ENCODE results near the gene PRKCZ.

Gene PRKCZ

GRCh38 chr1:2029561-2029960 lies 20.6 kb upstream of the PRKCZ start:
- Mint-ChIP-seq H3K4me1 (no peaks in the 10 kb centered on the region), H3K36me3 (ENCODE audit: insufficient read depth) (peaks cover 2% of the 10 kb centered on the region), H3K4me3 (no peak overlapping the region), H3K27me3 (peaks cover 10% of the 10 kb centered on the region), H3K9me3 (no peaks in the 10 kb centered on the region), H3K27ac (ENCODE audit: low read depth) (no peak overlapping the region)
- DNase-seq (ENCODE audit: low spot score in 2 of 2) (no peak), ATAC-seq (replicated peaks; ENCODE audit: extremely low read depth, poor library complexity, severe bottlenecking) (no peak)

- no peak overlapping the region for H3K27ac Mint-ChIP-seq (ENCODE audit: low read depth)
- H3K9me3 Mint-ChIP-seq: no peaks in the 10 kb centered on the region
- ATAC-seq (replicated peaks; ENCODE audit: extremely low read depth, poor library complexity, severe bottlenecking): no peak
Observed at GRCh38 chr1:2030076-2030871, 19.9 kb upstream of the PRKCZ start.

GRCh38 chr1:2031546-2032540 lies 18.4 kb upstream of the PRKCZ start:
- DNase-seq (ENCODE audit: low spot score in 2 of 2) (no peak), ATAC-seq (replicated peaks; ENCODE audit: extremely low read depth, poor library complexity, severe bottlenecking) (no peak)
- Mint-ChIP-seq H3K9me3 (no peaks in the 10 kb centered on the region), H3K4me1 (no peaks in the 10 kb centered on the region), H3K4me3 (no peak overlapping the region), H3K36me3 (ENCODE audit: insufficient read depth) (peaks cover 2% of the 10 kb centered on the region), H3K27ac (ENCODE audit: low read depth) (no peak overlapping the region), H3K27me3 (peaks cover 10% of the 10 kb centered on the region)

More at GRCh38 chr1:2030076-2030871, 19.9 kb upstream of the PRKCZ start:
- Mint-ChIP-seq H3K27me3 (peaks cover 10% of the 10 kb centered on the region), H3K36me3 (ENCODE audit: insufficient read depth) (peaks cover 2% of the 10 kb centered on the region), H3K4me1 (no peaks in the 10 kb centered on the region), H3K4me3 (no peak overlapping the region)
- DNase-seq (ENCODE audit: low spot score in 2 of 2): no peak

- no peak overlapping the region for H3K4me3 Mint-ChIP-seq
- H3K27ac Mint-ChIP-seq (ENCODE audit: low read depth): no peak overlapping the region
- no peak for DNase-seq (ENCODE audit: low spot score in 2 of 2)
- peaks cover 2% of the 10 kb centered on the region for H3K36me3 Mint-ChIP-seq (ENCODE audit: insufficient read depth)
- no peak for ATAC-seq (replicated peaks; ENCODE audit: extremely low read depth, poor library complexity, severe bottlenecking)
- H3K9me3 Mint-ChIP-seq: no peaks in the 10 kb centered on the region
- H3K27me3 Mint-ChIP-seq: peaks cover 10% of the 10 kb centered on the region
- H3K4me1 Mint-ChIP-seq: no peaks in the 10 kb centered on the region
Observed at GRCh38 chr1:2032737-2033136, 17.5 kb upstream of the PRKCZ start.

DNA sequence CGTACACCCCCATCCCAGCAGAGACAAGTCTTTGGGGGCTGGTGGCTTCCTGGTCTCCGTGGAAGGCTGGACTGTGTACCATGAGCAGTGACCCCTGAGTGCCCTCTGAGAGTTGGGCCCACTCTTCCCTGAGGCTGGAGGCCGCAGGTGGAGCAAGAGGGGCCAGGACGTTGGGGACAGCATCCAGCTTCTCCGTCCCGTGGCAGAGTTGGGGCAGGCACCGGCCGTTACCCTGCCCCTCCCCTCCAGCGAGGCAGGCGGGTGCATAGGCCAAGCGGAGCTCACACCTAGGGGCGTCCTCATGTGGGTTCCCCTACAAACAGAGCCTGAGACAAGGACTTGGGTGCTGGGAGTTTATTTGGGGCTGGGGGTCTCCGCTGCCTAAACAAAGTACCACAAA lies 17.0 kb upstream of the PRKCZ start:
- Mint-ChIP-seq H3K9me3 (no peaks in the 10 kb centered on the region), H3K4me3 (no peak overlapping the region), H3K27me3 (peaks cover 10% of the 10 kb centered on the region), H3K4me1 (no peaks in the 10 kb centered on the region), H3K36me3 (ENCODE audit: insufficient read depth) (peaks cover 2% of the 10 kb centered on the region), H3K27ac (ENCODE audit: low read depth) (no peak overlapping the region)
- no peak for ATAC-seq (replicated peaks; ENCODE audit: extremely low read depth, poor library complexity, severe bottlenecking)
- no peak for DNase-seq (ENCODE audit: low spot score in 2 of 2)

- H3K9me3 Mint-ChIP-seq: no peaks in the 10 kb centered on the region
- no peak overlapping the region for H3K4me3 Mint-ChIP-seq
- ATAC-seq (replicated peaks; ENCODE audit: extremely low read depth, poor library complexity, severe bottlenecking) (no peak), DNase-seq (ENCODE audit: low spot score in 2 of 2) (no peak)
- peaks cover 10% of the 10 kb centered on the region for H3K27me3 Mint-ChIP-seq
- H3K36me3 Mint-ChIP-seq (ENCODE audit: insufficient read depth): no peaks in the 10 kb centered on the region
- H3K27ac Mint-ChIP-seq (ENCODE audit: low read depth): no peak overlapping the region
- H3K4me1 Mint-ChIP-seq: no peaks in the 10 kb centered on the region
Observed at GRCh38 chr1:2036287-2036686, 13.9 kb upstream of the PRKCZ start.

DNA sequence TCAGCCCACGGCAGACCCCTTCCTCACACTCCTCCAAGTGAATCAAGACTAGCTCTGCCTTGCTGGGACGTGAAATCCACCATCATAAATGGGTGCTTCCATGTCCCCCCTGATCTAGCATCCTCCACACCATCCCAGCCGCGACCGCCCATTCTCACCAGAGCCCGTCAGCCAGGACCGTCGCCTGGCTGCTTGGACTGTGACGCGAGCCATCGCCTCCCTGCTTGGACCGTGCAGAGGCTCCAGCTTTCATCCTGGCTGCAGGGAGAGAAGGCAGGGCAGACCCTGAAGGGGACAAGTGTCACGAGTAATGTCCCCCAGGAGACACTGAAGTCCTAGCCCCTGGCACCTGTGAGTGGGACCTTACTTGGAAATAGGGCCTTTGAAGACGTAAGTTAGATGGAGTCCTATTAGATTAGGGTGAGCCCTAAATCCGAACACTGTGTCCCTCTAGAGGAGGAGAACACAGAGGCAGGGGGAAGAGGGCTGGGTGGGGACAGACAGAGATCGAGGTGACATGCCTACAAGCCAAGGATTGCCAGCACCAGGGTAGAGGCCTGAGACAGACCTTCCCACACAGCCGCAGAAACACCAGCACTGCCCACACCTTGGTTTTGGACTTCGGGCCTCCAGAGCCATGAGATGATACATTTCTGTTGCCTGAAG lies 12.8 kb upstream of the PRKCZ start:
- Mint-ChIP-seq H3K27me3 (peaks cover 10% of the 10 kb centered on the region), H3K4me1 (no peaks in the 10 kb centered on the region), H3K36me3 (ENCODE audit: insufficient read depth) (no peaks in the 10 kb centered on the region), H3K27ac (ENCODE audit: low read depth) (no peak overlapping the region), H3K9me3 (no peaks in the 10 kb centered on the region), H3K4me3 (no peak overlapping the region)
- ATAC-seq (replicated peaks; ENCODE audit: extremely low read depth, poor library complexity, severe bottlenecking) (no peak), DNase-seq (ENCODE audit: low spot score in 2 of 2) (no peak)

DNA sequence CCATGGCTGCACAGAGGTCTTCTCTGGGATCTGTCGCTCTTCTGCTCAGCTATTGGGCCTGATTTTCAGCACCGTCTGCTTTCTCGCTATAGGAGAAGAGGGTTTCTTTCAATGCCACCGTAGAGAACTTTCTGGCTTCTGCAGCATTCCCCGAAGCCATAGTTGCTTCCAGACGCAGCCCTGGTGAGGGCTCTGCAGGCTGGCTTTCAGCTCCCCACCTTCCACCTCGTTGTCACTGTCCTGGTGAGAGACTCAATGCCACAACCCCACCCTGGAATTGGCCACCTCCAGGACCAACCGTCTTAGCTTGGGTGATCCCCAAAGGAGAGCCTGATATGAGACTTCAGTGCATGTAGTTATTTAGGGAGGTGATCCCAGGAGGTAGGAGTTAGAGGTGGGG lies 12.0 kb upstream of the PRKCZ start:
- Mint-ChIP-seq H3K4me1 (no peaks in the 10 kb centered on the region), H3K4me3 (no peak overlapping the region), H3K9me3 (no peaks in the 10 kb centered on the region), H3K27ac (ENCODE audit: low read depth) (no peak overlapping the region), H3K36me3 (ENCODE audit: insufficient read depth) (no peaks in the 10 kb centered on the region), H3K27me3 (peaks cover 9% of the 10 kb centered on the region)
- no peak for DNase-seq (ENCODE audit: low spot score in 2 of 2)
- no peak for ATAC-seq (replicated peaks; ENCODE audit: extremely low read depth, poor library complexity, severe bottlenecking)

DNA sequence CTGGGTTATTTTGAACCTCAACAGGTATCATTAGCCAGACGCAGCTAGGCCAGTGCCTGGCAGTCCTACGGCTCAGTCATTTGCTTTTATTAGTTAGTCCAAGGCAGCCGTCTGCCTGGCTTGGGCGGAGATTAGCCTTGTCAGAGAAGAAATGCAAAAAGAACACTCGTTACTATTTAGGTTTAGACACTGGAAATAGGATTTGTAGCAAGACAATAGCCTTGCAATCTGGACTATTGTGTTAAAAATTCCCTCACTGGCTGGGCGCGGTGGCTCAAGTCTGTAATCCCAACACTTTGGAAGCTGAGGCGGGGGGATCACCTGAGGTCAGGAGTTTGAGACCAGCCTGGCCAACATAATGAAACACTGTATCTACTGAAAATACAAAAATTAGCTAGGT lies 11.0 kb upstream of the PRKCZ start:
- no peaks in the 10 kb centered on the region for H3K27me3 Mint-ChIP-seq
- no peak overlapping the region for H3K4me3 Mint-ChIP-seq
- H3K36me3 Mint-ChIP-seq (ENCODE audit: insufficient read depth): no peaks in the 10 kb centered on the region
- no peaks in the 10 kb centered on the region for H3K9me3 Mint-ChIP-seq
- ATAC-seq (replicated peaks; ENCODE audit: extremely low read depth, poor library complexity, severe bottlenecking) (no peak), DNase-seq (ENCODE audit: low spot score in 2 of 2) (no peak)
- no peak overlapping the region for H3K27ac Mint-ChIP-seq (ENCODE audit: low read depth)
- peaks cover 5% of the 10 kb centered on the region for H3K4me1 Mint-ChIP-seq

- no peak overlapping the region for H3K4me3 Mint-ChIP-seq
- DNase-seq (ENCODE audit: low spot score in 2 of 2) (no peak), ATAC-seq (replicated peaks; ENCODE audit: extremely low read depth, poor library complexity, severe bottlenecking) (no peak)
- H3K27me3 Mint-ChIP-seq: no peaks in the 10 kb centered on the region
- no peak overlapping the region for H3K27ac Mint-ChIP-seq (ENCODE audit: low read depth)
- H3K9me3 Mint-ChIP-seq: no peaks in the 10 kb centered on the region
- no peaks in the 10 kb centered on the region for H3K36me3 Mint-ChIP-seq (ENCODE audit: insufficient read depth)
- H3K4me1 Mint-ChIP-seq: peaks cover 16% of the 10 kb centered on the region
Observed at GRCh38 chr1:2041305-2041704, 8.9 kb upstream of the PRKCZ start.

GRCh38 chr1:2041887-2042286 lies 8.3 kb upstream of the PRKCZ start:
- H3K36me3 Mint-ChIP-seq (ENCODE audit: insufficient read depth): no peaks in the 10 kb centered on the region
- no peak overlapping the region for H3K4me3 Mint-ChIP-seq

More at GRCh38 chr1:2041887-2042286, 8.3 kb upstream of the PRKCZ start:
- H3K9me3 Mint-ChIP-seq: no peaks in the 10 kb centered on the region
- DNase-seq (ENCODE audit: low spot score in 2 of 2): no peak
- no peak for ATAC-seq (replicated peaks; ENCODE audit: extremely low read depth, poor library complexity, severe bottlenecking)
- H3K27me3 Mint-ChIP-seq: no peaks in the 10 kb centered on the region
- H3K27ac Mint-ChIP-seq (ENCODE audit: low read depth): no peak overlapping the region
- H3K4me1 Mint-ChIP-seq: peaks cover 16% of the 10 kb centered on the region
